Liver (tissue), 9 donors: ENCODE measurements around the gene RPS6KA4. TPM values are rescaled to one million over a fixed set of nuclear protein-coding genes. Genes with fewer than 3 reads are reported as not detected.

Experiments
- DNase-seq: peaks from one replicate; pipeline ENCODE4 v3.0.0-alpha.2; 2017; ENCODE audit warnings: low spot score
- H3K27ac ChIP-seq, 2 donors: one replicate each; pipeline ENCODE4 v1.7.0; 2013; ENCODE audit warnings: inconsistent platforms in 2 of 2, low read length in 2 of 2, control low read depth in 1 of 2, low read depth in 1 of 2, mild to moderate bottlenecking in 1 of 2
- H3K27me3 ChIP-seq, 4 donors: one replicate each; pipeline versions ENCODE4 v1.6.1 to v1.7.0; 2013; ENCODE audit warnings: low read length in 3 of 4, inconsistent platforms in 1 of 4, mild to moderate bottlenecking in 1 of 4, moderate library complexity in 1 of 4; ENCODE audit not compliant: control insufficient read depth in 4 of 4, insufficient read depth in 4 of 4
- H3K36me3 ChIP-seq, 4 donors: one replicate each; pipeline versions ENCODE4 v1.6.1 to v1.7.0; 2013; ENCODE audit warnings: low read length in 3 of 4, mild to moderate bottlenecking in 3 of 4, low read depth in 1 of 4, moderate library complexity in 1 of 4; ENCODE audit not compliant: control insufficient read depth in 4 of 4, insufficient read depth in 3 of 4
- H3K4me1 ChIP-seq, 4 donors: one replicate each; pipeline versions ENCODE4 v1.6.1 to v1.7.0; 2013; ENCODE audit warnings: low read length in 3 of 4, mild to moderate bottlenecking in 3 of 4, moderate library complexity in 1 of 4; ENCODE audit not compliant: control insufficient read depth in 4 of 4, insufficient read depth in 4 of 4
- H3K4me3 ChIP-seq, 3 donors: one replicate each; pipeline versions ENCODE4 v1.6.1 to v1.7.0; 2013; ENCODE audit warnings: low read length in 3 of 3, control low read depth in 1 of 3, low read depth in 1 of 3, mild to moderate bottlenecking in 1 of 3
- H3K9ac ChIP-seq, 2 donors: one replicate each; pipeline ENCODE4 v1.7.0; 2013; ENCODE audit warnings: low read length in 2 of 2, mild to moderate bottlenecking in 2 of 2, moderate library complexity in 2 of 2, control low read depth in 1 of 2, low read depth in 1 of 2
- H3K9me3 ChIP-seq, 4 donors: one replicate each; pipeline versions ENCODE4 v1.6.1 to v1.7.0; 2013; ENCODE audit warnings: low read length in 3 of 4; ENCODE audit not compliant: control insufficient read depth in 4 of 4
- CTCF ChIP-seq: fragments of 150-350 bp; IDR thresholded peaks from 2 replicates; pipeline ENCODE4 v1.5.1; 2017; ENCODE audit warnings: improper control_type of control experiment, low read depth, low read length; ENCODE audit not compliant: missing input control
- FOXA1 ChIP-seq: IDR thresholded peaks from 2 replicates; pipeline ENCODE4 v1.6.1; 2016; ENCODE audit warnings: antibody characterized with exemption
- FOXA2 ChIP-seq: IDR thresholded peaks from 2 replicates; pipeline ENCODE4 v1.6.1; 2016; ENCODE audit warnings: antibody characterized with exemption
- GABPA ChIP-seq, 2 donors: IDR thresholded peaks in 1 of 2; conservative IDR thresholded peaks in 1 of 2; 2 replicates each; pipeline ENCODE4 v1.6.1; 2016; ENCODE audit warnings: antibody characterized with exemption in 2 of 2, mild to moderate bottlenecking in 1 of 2, moderate library complexity in 1 of 2
- HNF4A ChIP-seq, 2 donors: conservative IDR thresholded peaks; 2 replicates each; pipeline ENCODE4 v1.6.1; 2016; ENCODE audit warnings: antibody characterized with exemption in 2 of 2, mild to moderate bottlenecking in 2 of 2
- HNF4G ChIP-seq: IDR thresholded peaks from 2 replicates; pipeline ENCODE4 v1.6.1; 2016; ENCODE audit warnings: antibody characterized with exemption
- JUND ChIP-seq, 2 donors: IDR thresholded peaks; 2 replicates each; pipeline ENCODE4 v1.6.1; 2016; ENCODE audit warnings: antibody characterized with exemption in 2 of 2
- MAX ChIP-seq: IDR thresholded peaks from 2 replicates; pipeline ENCODE4 v1.6.1; 2016; ENCODE audit warnings: antibody characterized with exemption
- NR2F2 ChIP-seq: IDR thresholded peaks from 2 replicates; pipeline ENCODE4 v1.6.1; 2016; ENCODE audit warnings: antibody characterized with exemption
- RAD21 ChIP-seq, 2 donors: IDR thresholded peaks; 2 replicates each; pipeline ENCODE4 v1.6.1; 2016; ENCODE audit warnings: antibody characterized with exemption in 2 of 2, mild to moderate bottlenecking in 2 of 2
- ZBTB33 ChIP-seq: IDR thresholded peaks from 2 replicates; pipeline ENCODE4 v1.6.1; 2016; ENCODE audit warnings: antibody characterized with exemption
- whole genome bisulfite sequencing: extraction: QIAGEN DNeasy Blood & Tissue Kit; methylation state at CpG from one replicate; pipeline ENCODE4 v1.1.7; 2013; 5-methylcytosine and 5-hydroxymethylcytosine counted together
- polyA plus RNA-seq, 2 donors: library from polyadenylated mRNA; stranded (reverse) in 1 of 2; unstranded in 1 of 2; fragments of 200-250 nt in 1 of 2; fragments of >200 nt in 1 of 2; fragmentation: Nextera tagmentation in 1 of 2; extraction: Ambion mirVana in 1 of 2; gene quantifications; one replicate each; pipeline versions ENCODE4 v1.2.1 to v1.2.3, GENCODE V29; 2013 to 2015
- total RNA-seq, 2 donors: library from RNA; depleted of rRNA; stranded (reverse); fragments of >200 nt; gene quantifications; one replicate each; pipeline ENCODE4 v1.2.3, GENCODE V29; 2014
- TF ChIP-seq, protein P1 (sequence below): IDR thresholded peaks from 2 replicates; pipeline ENCODE4 v1.6.1; 2016; ENCODE audit warnings: antibody characterized with exemption, mild to moderate bottlenecking
- donor health status: healthy.
- donor health status: healthy.
- donor health status: healthy.
- donor health status: healthy.
- donor health status: healthy.

RPS6KA4 gene
- total and polyA plus RNA-seq, 4 donors = 2.0 to 13.5 (median 10.0) TPM

DNA sequence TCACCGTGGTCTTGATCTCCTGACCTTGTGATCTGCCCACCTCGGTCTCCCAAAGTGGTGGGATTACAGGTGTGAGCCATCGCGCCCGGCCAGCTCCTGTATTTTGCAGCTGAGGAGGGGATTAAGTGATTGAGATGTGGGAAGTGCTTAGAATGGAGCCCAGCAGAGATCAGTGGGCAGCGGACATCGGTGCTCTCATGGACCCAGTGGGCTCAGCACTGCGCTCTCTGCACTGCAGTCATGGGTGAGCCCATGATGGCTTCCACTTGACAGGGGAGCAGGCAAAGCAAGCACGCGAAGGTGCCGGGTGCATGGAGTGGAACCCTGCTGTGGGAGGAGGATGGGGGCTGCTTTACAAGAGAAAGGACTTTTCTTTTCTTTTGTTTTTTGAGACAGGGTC lies 28.1 kb upstream of the RPS6KA4 start:
- whole genome bisulfite sequencing = 85% methylated on average over 11 of the region's 11 CpGs
- Histone ChIP-seq H3K36me3 (no peaks in the 10 kb centered on the region), H3K27me3 (no peaks in the 10 kb centered on the region), H3K27ac (no peak overlapping the region), H3K4me3 (no peak overlapping the region), H3K4me1 (peaks cover 0 to 4% (median 0%) of the 10 kb centered on the region in 4 donors), H3K9ac (no peak overlapping the region), H3K9me3 (no peaks in the 10 kb centered on the region)
- DNase-seq = no peak
- TF ChIP-seq HNF4G = no peak

DNA sequence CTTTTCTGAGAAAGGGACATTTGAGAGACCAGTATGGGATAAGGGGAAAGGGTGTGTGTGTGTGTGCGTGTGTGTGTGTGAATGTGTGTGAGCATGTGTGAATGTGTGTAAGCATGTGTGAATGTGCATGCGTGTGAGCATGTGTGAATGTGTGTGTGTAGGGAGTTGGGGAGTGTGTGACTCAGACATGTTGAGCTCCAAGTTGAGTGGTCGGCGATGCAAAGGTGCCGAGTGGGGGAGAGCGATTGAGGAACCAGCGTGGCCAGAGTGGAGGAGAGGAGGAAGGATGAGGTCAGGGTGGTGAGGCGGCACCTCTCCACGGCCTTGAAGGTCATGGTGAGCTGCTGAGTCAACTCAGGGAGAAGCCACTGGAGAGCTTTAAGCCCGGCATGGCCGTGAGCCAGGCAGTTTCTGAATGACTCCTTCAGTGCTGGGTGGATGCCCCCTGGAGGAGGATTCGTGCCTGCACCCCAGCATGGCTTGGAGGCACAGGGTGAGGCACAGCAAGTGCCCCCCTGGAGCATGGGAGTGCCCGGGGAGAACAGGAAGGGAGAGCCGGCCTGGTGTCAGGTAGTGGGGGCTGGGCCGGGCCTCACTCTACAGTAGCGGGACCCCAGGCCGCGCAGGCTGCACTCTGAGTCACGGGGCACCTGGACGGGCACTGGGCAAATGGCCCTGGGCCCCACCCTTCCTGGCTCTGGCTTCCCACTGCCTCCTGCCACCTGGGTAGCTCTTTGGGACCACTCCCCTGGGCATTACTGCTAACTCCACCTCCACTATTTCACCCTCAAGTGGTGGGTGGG lies 27.2 kb upstream of the RPS6KA4 start:
- no peak overlapping the region for H3K27ac ChIP-seq
- peaks cover 0 to 4% (median 0%) of the 10 kb centered on the region in 4 donors for H3K4me1 ChIP-seq
- H3K9ac ChIP-seq = no peak overlapping the region
- DNase-seq = peak; percentile 85
- TF ChIP-seq JUND (IDR thresholded peaks at IDR 0.05) (no peak), FOXA2 (no peak), GABPA (IDR thresholded peaks at IDR 0.05 in 1 of 2, conservative IDR thresholded peaks at IDR 0.05 in 1 of 2) (no peak), HNF4A (conservative IDR thresholded peaks at IDR 0.05) (no peak), CTCF (peak; percentile 29), FOXA1 (no peak), HNF4G (no peak), ZBTB33 (no peak), RAD21 (IDR thresholded peaks at IDR 0.05) (peak in 1 of 2 donors; percentile 61), MAX (no peak), NR2F2 (no peak)
- TF ChIP-seq, protein P1, sequence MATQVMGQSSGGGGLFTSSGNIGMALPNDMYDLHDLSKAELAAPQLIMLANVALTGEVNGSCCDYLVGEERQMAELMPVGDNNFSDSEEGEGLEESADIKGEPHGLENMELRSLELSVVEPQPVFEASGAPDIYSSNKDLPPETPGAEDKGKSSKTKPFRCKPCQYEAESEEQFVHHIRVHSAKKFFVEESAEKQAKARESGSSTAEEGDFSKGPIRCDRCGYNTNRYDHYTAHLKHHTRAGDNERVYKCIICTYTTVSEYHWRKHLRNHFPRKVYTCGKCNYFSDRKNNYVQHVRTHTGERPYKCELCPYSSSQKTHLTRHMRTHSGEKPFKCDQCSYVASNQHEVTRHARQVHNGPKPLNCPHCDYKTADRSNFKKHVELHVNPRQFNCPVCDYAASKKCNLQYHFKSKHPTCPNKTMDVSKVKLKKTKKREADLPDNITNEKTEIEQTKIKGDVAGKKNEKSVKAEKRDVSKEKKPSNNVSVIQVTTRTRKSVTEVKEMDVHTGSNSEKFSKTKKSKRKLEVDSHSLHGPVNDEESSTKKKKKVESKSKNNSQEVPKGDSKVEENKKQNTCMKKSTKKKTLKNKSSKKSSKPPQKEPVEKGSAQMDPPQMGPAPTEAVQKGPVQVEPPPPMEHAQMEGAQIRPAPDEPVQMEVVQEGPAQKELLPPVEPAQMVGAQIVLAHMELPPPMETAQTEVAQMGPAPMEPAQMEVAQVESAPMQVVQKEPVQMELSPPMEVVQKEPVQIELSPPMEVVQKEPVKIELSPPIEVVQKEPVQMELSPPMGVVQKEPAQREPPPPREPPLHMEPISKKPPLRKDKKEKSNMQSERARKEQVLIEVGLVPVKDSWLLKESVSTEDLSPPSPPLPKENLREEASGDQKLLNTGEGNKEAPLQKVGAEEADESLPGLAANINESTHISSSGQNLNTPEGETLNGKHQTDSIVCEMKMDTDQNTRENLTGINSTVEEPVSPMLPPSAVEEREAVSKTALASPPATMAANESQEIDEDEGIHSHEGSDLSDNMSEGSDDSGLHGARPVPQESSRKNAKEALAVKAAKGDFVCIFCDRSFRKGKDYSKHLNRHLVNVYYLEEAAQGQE = no peak
- H3K27me3 ChIP-seq = no peaks in the 10 kb centered on the region
- H3K36me3 ChIP-seq = no peaks in the 10 kb centered on the region
- no peak overlapping the region for H3K4me3 ChIP-seq
- 51% methylated on average over 20 of the region's 20 CpGs for WGBS
- H3K9me3 ChIP-seq = no peaks in the 10 kb centered on the region
